Neural cell (in vitro differentiated cells): Measurements from ENCODE around the gene CFAP58.

ENCODE experiments used
- EP300 ChIP-seq: fragments of 450-650 bp; conservative IDR thresholded peaks from 2 replicates; pipeline ENCODE4 v1.6.1; 2014; ENCODE audit warnings: antibody characterized with exemption, mild to moderate bottlenecking, moderate library complexity; ENCODE audit not compliant: poor library complexity, severe bottlenecking
- EZH2 ChIP-seq: fragments of 200-600, 300-800 bp; shearing (Covaris generic), sonication (generic); IDR thresholded peaks from 2 replicates; pipeline ENCODE4 v1.6.1; 2014; ENCODE audit warnings: antibody characterized with exemption, low read length, borderline replicate concordance, mild to moderate bottlenecking; ENCODE audit not compliant: insufficient read depth, poor library complexity, severe bottlenecking
- MXI1 ChIP-seq: fragments of 450-650 bp; conservative IDR thresholded peaks from 2 replicates; pipeline ENCODE4 v1.6.1; 2014; ENCODE audit warnings: antibody characterized with exemption, mild to moderate bottlenecking; ENCODE audit not compliant: poor library complexity, severe bottlenecking
- POLR2AphosphoS5 ChIP-seq: IDR thresholded peaks from 2 replicates; pipeline ENCODE4 v1.6.1; 2012
- RAD21 ChIP-seq: fragments of 450-650 bp; conservative IDR thresholded peaks from 2 replicates; pipeline ENCODE4 v1.6.1; 2014; ENCODE audit warnings: antibody characterized with exemption, mild to moderate bottlenecking, moderate library complexity
- SMC3 ChIP-seq: fragments of 450-650 bp; conservative IDR thresholded peaks from 2 replicates; pipeline ENCODE4 v1.6.1; 2014; ENCODE audit warnings: antibody characterized with exemption, mild to moderate bottlenecking, moderate library complexity; ENCODE audit not compliant: poor library complexity
- TAF1 ChIP-seq: IDR thresholded peaks from 2 replicates; pipeline ENCODE4 v1.6.1; 2012; ENCODE audit warnings: low read depth
- TF ChIP-seq, protein P1 (sequence below): fragments of 450-650 bp; IDR thresholded peaks from 2 replicates; pipeline ENCODE4 v1.5.1; 2014; ENCODE audit warnings: antibody characterized with exemption, mild to moderate bottlenecking, moderate library complexity; ENCODE audit not compliant: poor library complexity, severe bottlenecking
- TF ChIP-seq, protein P2 (sequence below): IDR thresholded peaks from 2 replicates; pipeline ENCODE4 v1.6.1; 2012; ENCODE audit warnings: borderline replicate concordance

DNA sequence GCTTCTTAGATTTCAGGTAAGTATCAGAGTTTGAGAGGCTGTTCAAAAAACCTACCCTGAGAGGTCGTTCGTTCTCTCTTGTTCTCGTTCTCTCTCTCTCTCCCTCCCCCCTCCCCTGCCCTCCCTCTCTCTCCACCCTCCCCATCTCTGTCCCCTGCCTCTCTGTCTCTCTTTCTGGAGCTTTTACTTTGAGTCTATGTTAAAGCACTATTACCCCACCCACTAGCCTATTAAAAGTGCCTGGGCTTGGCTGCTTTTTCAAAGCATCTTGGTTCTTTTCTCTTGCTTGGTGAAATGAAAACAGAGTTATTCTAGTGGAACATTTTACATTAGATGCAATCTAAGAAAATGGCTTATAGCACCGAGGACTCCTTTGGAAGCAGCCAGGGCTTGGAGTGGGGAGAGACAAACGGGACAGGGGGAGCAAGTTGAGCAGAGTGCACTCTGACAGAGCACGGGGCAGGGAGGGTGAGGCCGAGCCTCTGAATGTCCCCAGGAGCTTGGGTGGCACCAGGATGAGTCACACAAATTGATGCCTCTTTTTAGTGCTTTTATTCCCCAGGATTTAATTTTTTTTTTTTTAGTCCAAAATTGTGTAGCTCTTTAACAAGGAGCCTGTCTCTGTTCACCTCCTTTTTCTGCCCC is 134.3 kb downstream of the CFAP58 start:
- TF ChIP-seq, protein P1, sequence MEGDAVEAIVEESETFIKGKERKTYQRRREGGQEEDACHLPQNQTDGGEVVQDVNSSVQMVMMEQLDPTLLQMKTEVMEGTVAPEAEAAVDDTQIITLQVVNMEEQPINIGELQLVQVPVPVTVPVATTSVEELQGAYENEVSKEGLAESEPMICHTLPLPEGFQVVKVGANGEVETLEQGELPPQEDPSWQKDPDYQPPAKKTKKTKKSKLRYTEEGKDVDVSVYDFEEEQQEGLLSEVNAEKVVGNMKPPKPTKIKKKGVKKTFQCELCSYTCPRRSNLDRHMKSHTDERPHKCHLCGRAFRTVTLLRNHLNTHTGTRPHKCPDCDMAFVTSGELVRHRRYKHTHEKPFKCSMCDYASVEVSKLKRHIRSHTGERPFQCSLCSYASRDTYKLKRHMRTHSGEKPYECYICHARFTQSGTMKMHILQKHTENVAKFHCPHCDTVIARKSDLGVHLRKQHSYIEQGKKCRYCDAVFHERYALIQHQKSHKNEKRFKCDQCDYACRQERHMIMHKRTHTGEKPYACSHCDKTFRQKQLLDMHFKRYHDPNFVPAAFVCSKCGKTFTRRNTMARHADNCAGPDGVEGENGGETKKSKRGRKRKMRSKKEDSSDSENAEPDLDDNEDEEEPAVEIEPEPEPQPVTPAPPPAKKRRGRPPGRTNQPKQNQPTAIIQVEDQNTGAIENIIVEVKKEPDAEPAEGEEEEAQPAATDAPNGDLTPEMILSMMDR, result no peak
- no peak for TF ChIP-seq EZH2
- no peak for TF ChIP-seq POLR2AphosphoS5
- no peak for TF ChIP-seq RAD21
- TF ChIP-seq SMC3, result no peak
- no peak for TF ChIP-seq EP300
- TF ChIP-seq, protein P2, sequence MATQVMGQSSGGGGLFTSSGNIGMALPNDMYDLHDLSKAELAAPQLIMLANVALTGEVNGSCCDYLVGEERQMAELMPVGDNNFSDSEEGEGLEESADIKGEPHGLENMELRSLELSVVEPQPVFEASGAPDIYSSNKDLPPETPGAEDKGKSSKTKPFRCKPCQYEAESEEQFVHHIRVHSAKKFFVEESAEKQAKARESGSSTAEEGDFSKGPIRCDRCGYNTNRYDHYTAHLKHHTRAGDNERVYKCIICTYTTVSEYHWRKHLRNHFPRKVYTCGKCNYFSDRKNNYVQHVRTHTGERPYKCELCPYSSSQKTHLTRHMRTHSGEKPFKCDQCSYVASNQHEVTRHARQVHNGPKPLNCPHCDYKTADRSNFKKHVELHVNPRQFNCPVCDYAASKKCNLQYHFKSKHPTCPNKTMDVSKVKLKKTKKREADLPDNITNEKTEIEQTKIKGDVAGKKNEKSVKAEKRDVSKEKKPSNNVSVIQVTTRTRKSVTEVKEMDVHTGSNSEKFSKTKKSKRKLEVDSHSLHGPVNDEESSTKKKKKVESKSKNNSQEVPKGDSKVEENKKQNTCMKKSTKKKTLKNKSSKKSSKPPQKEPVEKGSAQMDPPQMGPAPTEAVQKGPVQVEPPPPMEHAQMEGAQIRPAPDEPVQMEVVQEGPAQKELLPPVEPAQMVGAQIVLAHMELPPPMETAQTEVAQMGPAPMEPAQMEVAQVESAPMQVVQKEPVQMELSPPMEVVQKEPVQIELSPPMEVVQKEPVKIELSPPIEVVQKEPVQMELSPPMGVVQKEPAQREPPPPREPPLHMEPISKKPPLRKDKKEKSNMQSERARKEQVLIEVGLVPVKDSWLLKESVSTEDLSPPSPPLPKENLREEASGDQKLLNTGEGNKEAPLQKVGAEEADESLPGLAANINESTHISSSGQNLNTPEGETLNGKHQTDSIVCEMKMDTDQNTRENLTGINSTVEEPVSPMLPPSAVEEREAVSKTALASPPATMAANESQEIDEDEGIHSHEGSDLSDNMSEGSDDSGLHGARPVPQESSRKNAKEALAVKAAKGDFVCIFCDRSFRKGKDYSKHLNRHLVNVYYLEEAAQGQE, result no peak
- no peak for TF ChIP-seq TAF1
- no peak for TF ChIP-seq MXI1
